ENCODE measurements around the gene PIGP.
"Not testable (repeated sequence)": the region's sequence is repeated elsewhere in the genome, so short reads cannot be mapped to it uniquely, and the experiment has no call there.

The PIGP gene

DNA sequence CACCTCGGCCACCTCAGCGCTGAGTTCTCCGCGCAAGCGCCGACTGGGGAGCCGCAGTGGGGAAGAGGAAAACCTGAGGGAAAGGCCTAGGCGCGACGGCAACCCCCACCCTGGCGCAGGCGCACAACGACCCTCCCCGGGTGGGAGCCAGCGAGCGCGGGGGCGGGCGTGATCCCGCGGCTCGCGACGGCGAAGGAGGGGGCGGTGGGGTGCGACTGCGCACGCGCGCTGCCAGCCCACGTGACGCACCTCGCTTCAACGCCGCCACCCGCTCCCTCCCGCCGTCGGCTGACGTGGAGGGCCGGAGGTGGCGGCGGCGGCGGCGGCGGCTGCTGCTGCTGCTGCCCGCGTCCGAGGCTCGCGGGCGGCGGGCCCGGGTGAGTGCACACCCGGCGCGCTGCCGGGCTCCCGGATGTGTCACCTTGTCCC lies at the start of gene PIGP, which contains the start of gene TTC3:
Gene PIGP, minus strand, starts transcription at position 84 of the 429 bp plus-strand sequence. CDS start 556 bp downstream, outside the sequence.
Gene TTC3, plus strand, starts transcription at position 267 of the 429 bp plus-strand sequence. CDS start 14,004 bp downstream, outside the sequence.
- peak; percentile 85 for ATAC-seq
- Mint-ChIP-seq H3K9me3 (no peaks in the 10 kb centered on the region), H3K36me3 (peaks cover 56% of the 10 kb centered on the region), H3K4me1 (peaks cover 48% of the 10 kb centered on the region), H3K27ac (peak within 1 kb of the TSS; percentile 95), H3K4me3 (peak within 1 kb of the TSS; percentile 95)
- peak; percentile 99 for DNase-seq (ENCODE audit: low spot score in 2 of 2)

GRCh38 chr21:37119421-37120218 lies 46.7 kb upstream of the PIGP start:
- H3K4me3 Mint-ChIP-seq = peak overlapping the region; percentile 9
- H3K27ac Mint-ChIP-seq = peak overlapping the region; percentile 7
- DNase-seq (ENCODE audit: low spot score in 2 of 2) = no peak
- peaks cover 37% of the 10 kb centered on the region for H3K36me3 Mint-ChIP-seq
- no peaks in the 10 kb centered on the region for H3K9me3 Mint-ChIP-seq
- ATAC-seq = peak; percentile 65
- H3K4me1 Mint-ChIP-seq = peaks cover 27% of the 10 kb centered on the region

- peaks cover 24% of the 10 kb centered on the region for H3K36me3 Mint-ChIP-seq
- ATAC-seq (no peak), DNase-seq (ENCODE audit: low spot score in 2 of 2) (no peak)
- H3K27ac Mint-ChIP-seq = no peak overlapping the region
- H3K4me3 Mint-ChIP-seq = no peak overlapping the region
- no peaks in the 10 kb centered on the region for H3K9me3 Mint-ChIP-seq
- peaks cover 27% of the 10 kb centered on the region for H3K4me1 Mint-ChIP-seq
Measured at GRCh38 chr21:37118187-37118826, 45.4 kb upstream of the PIGP start.

- Mint-ChIP-seq H3K27ac (no peak overlapping the region), H3K9me3 (no peaks in the 10 kb centered on the region), H3K36me3 (peaks cover 16% of the 10 kb centered on the region), H3K4me3 (no peak overlapping the region), H3K4me1 (peaks cover 27% of the 10 kb centered on the region)
- DNase-seq (ENCODE audit: low spot score in 2 of 2) (no peak), ATAC-seq (no peak)
Measured at GRCh38 chr21:37117204-37117603, 44.3 kb upstream of the PIGP start.

DNA sequence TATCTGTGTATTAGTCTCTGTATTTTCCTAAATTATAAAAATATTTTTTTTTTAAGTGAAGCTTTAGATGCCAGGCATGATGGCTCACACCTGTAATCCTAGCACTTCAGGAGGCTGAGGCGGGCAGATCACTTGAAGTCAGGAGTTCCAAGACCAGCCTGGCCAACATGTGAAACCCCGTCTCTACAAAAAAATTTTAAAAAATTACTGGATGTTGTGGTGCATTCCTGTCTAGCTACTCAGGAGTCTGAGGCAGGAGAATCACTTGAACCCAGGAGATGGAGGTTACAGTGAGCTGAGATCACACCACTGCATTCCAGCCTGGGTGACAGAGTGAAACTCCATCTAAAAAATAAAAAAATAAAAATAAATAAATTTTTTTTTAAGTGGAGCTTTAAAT lies 43.6 kb upstream of the PIGP start:
- not testable (repeated sequence) for ATAC-seq; DNase-seq (ENCODE audit: low spot score in 2 of 2); H3K27ac Mint-ChIP-seq; H3K9me3 Mint-ChIP-seq; H3K4me3 Mint-ChIP-seq
- Mint-ChIP-seq H3K36me3 (peaks cover 15% of the 10 kb centered on the region), H3K4me1 (peaks cover 27% of the 10 kb centered on the region)

GRCh38 chr21:37114301-37114700 lies 41.4 kb upstream of the PIGP start:
- not testable (repeated sequence) for H3K4me3 Mint-ChIP-seq; H3K27ac Mint-ChIP-seq; DNase-seq (ENCODE audit: low spot score in 2 of 2); ATAC-seq; H3K9me3 Mint-ChIP-seq; H3K36me3 Mint-ChIP-seq
- peaks cover 18% of the 10 kb centered on the region for H3K4me1 Mint-ChIP-seq

GRCh38 chr21:37111029-37111428 lies 38.2 kb upstream of the PIGP start:
- DNase-seq (ENCODE audit: low spot score in 2 of 2); H3K4me1 Mint-ChIP-seq; H3K27ac Mint-ChIP-seq; H3K9me3 Mint-ChIP-seq; H3K36me3 Mint-ChIP-seq; H3K4me3 Mint-ChIP-seq; ATAC-seq: not testable (repeated sequence)

GRCh38 chr21:37106998-37107397 lies 34.1 kb upstream of the PIGP start:
- no peak for DNase-seq (ENCODE audit: low spot score in 2 of 2)
- Mint-ChIP-seq H3K4me3 (no peak overlapping the region), H3K4me1 (peaks cover 7% of the 10 kb centered on the region), H3K36me3 (no peaks in the 10 kb centered on the region), H3K9me3 (peaks cover 8% of the 10 kb centered on the region), H3K27ac (no peak overlapping the region)
- ATAC-seq = no peak

DNA sequence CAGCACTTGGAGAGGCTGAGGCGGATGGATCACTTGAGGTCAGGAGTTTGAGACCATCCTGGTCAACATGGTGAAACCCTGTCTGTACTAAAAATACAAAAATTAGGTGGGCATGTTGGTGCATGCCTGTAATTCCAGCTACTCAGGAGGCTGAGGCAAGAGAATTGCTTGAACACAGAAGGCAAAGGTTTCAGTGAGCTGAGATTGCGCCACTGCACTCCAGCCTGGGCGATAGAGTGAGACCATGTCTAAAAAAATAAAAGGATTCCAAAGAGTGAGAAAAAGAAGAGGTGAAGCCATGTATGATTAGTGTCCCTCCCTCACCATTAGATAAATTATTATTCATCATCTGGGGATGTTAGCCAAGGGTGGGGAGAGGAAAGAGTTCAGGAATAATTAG lies 29.9 kb upstream of the PIGP start:
- H3K4me3 Mint-ChIP-seq; H3K9me3 Mint-ChIP-seq; H3K27ac Mint-ChIP-seq; H3K4me1 Mint-ChIP-seq; ATAC-seq; DNase-seq (ENCODE audit: low spot score in 2 of 2): not testable (repeated sequence)
- H3K36me3 Mint-ChIP-seq = peaks cover 19% of the 10 kb centered on the region

GRCh38 chr21:37101384-37101783 lies 28.5 kb upstream of the PIGP start:
- peaks cover 7% of the 10 kb centered on the region for H3K4me1 Mint-ChIP-seq
- H3K4me3 Mint-ChIP-seq = no peak overlapping the region
- H3K9me3 Mint-ChIP-seq = peaks cover 5% of the 10 kb centered on the region
- H3K36me3 Mint-ChIP-seq = peaks cover 32% of the 10 kb centered on the region
- no peak overlapping the region for H3K27ac Mint-ChIP-seq
- DNase-seq (ENCODE audit: low spot score in 2 of 2) (no peak), ATAC-seq (no peak)

- Mint-ChIP-seq H3K36me3 (peaks cover 43% of the 10 kb centered on the region), H3K4me3 (no peak overlapping the region), H3K4me1 (peaks cover 7% of the 10 kb centered on the region), H3K27ac (no peak overlapping the region), H3K9me3 (peaks cover 5% of the 10 kb centered on the region)
- ATAC-seq (no peak), DNase-seq (ENCODE audit: low spot score in 2 of 2) (no peak)
Measured at GRCh38 chr21:37100316-37100715, 27.4 kb upstream of the PIGP start.

- Mint-ChIP-seq H3K4me1 (peaks cover 3% of the 10 kb centered on the region), H3K9me3 (peaks cover 2% of the 10 kb centered on the region), H3K27ac (no peak overlapping the region), H3K4me3 (no peak overlapping the region), H3K36me3 (peaks cover 56% of the 10 kb centered on the region)
- no peak for DNase-seq (ENCODE audit: low spot score in 2 of 2)
- no peak for ATAC-seq
Measured at GRCh38 chr21:37098751-37099150, 25.9 kb upstream of the PIGP start.

GRCh38 chr21:37095821-37096220 lies 22.9 kb upstream of the PIGP start:
- no peak overlapping the region for H3K27ac Mint-ChIP-seq
- no peak overlapping the region for H3K4me3 Mint-ChIP-seq
- no peaks in the 10 kb centered on the region for H3K9me3 Mint-ChIP-seq
- H3K36me3 Mint-ChIP-seq = peaks cover 83% of the 10 kb centered on the region
- no peaks in the 10 kb centered on the region for H3K4me1 Mint-ChIP-seq
- DNase-seq (ENCODE audit: low spot score in 2 of 2) (no peak), ATAC-seq (no peak)

GRCh38 chr21:37093977-37094376 lies 21.1 kb upstream of the PIGP start:
- DNase-seq (ENCODE audit: low spot score in 2 of 2) = no peak
- Mint-ChIP-seq H3K4me1 (no peaks in the 10 kb centered on the region), H3K9me3 (no peaks in the 10 kb centered on the region), H3K4me3 (no peak overlapping the region), H3K36me3 (peaks cover 90% of the 10 kb centered on the region), H3K27ac (no peak overlapping the region)
- no peak for ATAC-seq

GRCh38 chr21:37088186-37088735 lies 15.4 kb upstream of the PIGP start:
- DNase-seq (ENCODE audit: low spot score in 2 of 2) (no peak), ATAC-seq (no peak)
- Mint-ChIP-seq H3K36me3 (peaks cover 38% of the 10 kb centered on the region), H3K9me3 (no peaks in the 10 kb centered on the region), H3K4me3 (no peak overlapping the region), H3K4me1 (peaks cover 10% of the 10 kb centered on the region), H3K27ac (no peak overlapping the region)
